ENCODE data around the gene GP1BA.
A peak's percentile ranks its signal among the peaks of the same experiment; 100 is the strongest.

Gene GP1BA

DNA sequence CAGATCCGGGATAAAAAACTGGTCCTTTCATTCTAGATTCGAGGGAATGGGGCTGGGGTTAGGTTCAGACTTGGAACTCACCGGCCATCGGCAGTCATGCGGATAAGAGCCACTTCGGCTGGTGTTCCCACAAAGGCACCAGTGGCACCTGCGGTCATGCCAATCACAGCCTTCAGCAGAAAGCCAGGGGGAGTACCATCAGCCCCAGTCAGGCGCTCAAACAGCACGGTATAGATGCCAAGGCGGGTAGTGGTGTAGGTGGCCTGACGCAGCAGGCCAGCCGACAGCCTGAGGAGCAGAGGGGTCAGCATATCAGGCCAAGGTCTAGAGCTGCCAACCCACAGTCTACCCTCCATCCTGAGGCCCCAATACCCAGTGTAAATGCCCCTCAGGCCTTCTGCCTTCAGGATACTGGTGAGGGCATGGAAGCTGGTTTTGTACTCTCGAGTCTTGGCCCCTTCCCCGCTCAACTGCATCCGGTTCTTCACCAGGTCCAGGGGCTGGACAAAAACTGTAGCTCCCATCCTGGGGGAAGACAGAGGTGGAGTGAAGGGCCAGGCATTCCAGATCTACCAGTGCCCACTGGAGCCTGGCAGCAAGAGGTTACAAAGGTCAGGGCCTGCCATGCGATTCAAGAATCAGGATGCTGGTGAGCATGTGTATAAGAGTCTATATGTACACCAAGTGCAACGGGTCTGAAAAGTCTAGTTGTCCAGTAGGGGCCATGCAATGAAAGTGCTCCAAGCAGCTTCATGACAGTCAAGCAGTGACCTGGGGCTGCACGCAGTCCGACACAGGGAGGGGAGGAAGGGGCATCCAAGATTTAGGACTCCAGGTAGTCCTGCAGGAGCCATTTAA is 6.8 kb downstream of the GP1BA start:
- DNase-seq: no peak

DNA sequence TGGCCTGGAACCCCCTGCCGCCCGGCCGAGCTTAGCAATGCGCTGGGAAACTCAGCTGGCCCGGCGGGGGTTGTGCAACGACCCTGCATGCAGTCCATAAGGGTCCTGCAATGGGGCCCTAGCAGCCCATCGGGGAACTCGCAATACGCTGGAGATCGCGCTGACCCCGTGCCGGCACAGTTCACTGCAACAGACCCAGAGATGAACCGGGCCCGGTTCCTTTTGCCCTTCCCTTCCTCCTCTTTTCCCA is 7.4 kb downstream of the GP1BA start:
- no peak for DNase-seq

DNA sequence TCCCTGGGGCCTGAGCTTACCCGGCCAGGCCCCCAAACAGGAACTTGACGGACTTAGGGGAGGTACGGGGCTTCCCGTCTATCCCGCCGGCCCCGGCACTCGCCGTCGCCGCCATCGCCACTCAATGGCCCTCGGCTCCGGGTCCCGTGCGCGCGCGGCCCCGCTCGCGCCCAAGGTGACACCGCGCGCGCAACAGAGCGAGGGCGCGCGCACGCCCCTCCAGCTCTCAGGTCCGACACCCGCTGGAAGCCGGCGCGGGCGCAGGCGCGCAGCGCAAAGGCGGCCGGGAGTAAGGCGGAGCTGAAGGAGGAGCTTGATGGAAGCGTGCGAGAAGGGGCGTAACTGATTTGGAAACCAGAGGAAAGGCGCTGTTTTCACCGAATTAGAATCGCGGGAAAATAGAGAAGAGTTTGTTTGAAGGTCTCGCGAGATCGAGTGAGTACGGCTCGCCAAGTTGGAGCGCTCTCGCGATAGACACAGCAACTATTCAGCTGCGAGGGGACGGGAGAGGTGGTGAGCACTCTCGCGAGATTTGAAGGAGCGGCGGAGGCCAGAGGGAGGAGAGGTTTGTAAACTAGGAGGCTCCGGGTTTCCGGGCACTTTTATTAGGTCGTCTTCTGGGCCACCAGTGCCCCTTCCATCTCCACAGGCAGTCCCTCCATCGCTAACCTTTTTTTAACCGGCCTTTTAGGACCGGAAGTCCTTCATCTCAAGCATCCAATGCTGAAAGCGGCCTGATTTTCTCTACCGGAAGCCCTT is 7.9 kb downstream of the GP1BA start, which contains the start of the genes RNF167 and SLC25A11:
Gene RNF167 (plus strand): TSS at position 473 of the 759 bp plus-strand sequence. CDS start 642 bp downstream, outside the sequence.
Gene SLC25A11 (minus strand): TSS at position 251 of the 759 bp plus-strand sequence. CDS start 136 bp downstream, at position 115.
- peak; percentile 97 for DNase-seq

DNA sequence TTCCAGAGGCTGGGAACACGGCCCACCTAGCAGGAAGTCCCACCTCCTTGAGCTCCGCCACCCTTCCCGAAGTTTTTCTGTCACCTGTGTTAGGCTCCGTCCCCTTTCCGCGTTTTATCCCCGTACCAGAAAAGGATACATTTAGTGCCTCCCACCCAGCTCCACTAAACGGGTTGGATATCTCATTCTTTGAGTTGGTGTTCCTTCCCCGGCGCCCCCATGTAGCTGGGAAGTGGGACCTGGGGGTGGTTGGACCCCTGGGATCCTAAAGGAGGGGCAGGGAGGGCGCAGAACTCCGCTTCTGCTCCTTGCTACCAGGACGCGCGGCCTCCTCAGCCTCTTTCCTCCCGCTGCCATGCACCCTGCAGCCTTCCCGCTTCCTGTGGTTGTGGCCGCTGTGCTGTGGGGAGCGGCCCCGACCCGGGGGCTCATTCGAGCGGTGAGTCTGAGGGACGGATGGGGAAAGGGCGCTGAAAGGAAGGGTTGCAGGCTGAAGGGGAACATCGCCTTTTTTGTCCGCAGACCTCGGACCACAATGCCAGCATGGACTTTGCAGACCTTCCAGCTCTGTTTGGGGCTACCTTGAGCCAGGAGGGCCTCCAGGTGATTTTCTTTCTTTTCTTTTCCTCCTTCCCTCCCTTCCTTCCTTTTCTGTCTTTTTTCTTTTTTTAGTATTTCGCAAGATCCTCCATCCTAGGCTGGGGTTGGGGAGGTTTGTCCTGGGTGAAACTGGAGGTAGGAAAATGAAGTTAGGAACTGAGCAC is 8.7 kb downstream of the GP1BA start:
- DNase-seq: no peak

GRCh38 chr17:4941319-4941610 is 9.2 kb downstream of the GP1BA start:
- DNase-seq: no peak

DNA sequence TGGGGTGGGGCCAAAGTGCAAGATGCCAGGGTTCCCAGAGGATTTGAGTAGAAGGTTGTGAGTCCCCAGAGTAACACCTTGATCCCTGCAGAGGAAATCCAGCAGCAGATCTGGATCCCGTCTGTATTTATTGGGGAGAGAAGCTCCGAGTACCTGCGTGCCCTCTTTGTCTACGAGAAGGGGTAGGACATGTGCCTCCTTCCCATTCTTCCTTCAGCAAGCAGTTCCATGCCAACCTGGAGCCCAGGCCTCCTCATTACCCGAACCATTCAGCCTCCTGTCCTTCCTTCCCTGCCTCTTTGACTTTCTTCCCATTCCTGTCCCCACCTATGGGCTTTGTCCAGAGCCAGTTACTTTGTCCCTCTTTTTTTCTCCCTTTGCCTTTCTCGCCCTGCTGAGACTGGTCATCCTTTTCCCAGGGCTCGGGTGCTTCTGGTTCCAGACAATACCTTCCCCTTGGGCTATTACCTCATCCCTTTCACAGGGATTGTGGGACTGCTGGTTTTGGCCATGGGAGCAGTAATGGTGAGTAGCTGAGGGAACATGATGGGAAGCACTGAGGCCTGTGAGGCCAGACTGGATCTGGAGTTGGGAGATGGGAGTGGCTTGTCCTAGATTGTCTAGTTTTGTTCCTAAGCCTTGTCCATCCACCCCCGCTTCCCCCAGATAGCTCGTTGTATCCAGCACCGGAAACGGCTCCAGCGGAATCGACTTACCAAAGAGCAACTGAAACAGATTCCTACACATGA is 10.9 kb downstream of the GP1BA start:
- DNase-seq: no peak

GRCh38 chr17:4944163-4944553 is 12.1 kb downstream of the GP1BA start:
- DNase-seq: no peak

- DNase-seq: no peak
These were observed 12.6 kb downstream of the GP1BA start for GRCh38 chr17:4944554-4945175.

GRCh38 chr17:4945176-4945943 is 13.3 kb downstream of the GP1BA start:
- DNase-seq: no peak

- DNase-seq: no peak
These were observed 13.8 kb downstream of the GP1BA start for GRCh38 chr17:4945944-4946280.

- no peak for DNase-seq
These were observed 14.4 kb downstream of the GP1BA start for GRCh38 chr17:4946312-4946976.

DNA sequence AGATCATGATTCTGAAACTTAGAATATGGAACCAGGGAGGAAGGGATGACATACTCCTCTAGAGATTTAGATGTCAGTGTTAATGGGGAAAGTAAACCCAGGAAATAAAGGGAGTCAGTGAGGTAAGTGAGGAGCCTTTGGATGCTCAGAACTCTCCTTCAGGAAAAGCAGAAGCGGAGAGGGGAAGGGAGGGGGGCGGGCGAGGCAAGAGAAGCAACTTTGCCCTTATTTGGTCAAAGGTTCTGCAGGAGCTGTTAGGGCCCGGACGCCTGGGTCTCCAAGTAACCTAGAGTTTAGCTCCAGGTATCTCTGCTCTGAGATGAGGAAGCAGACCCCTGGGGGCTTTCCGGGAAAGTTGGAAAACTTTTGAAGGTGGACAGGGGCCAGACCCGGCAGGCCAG is 14.9 kb downstream of the GP1BA start:
- no peak for DNase-seq

- DNase-seq: no peak
These were observed 15.5 kb downstream of the GP1BA start for GRCh38 chr17:4947411-4948165.

DNA sequence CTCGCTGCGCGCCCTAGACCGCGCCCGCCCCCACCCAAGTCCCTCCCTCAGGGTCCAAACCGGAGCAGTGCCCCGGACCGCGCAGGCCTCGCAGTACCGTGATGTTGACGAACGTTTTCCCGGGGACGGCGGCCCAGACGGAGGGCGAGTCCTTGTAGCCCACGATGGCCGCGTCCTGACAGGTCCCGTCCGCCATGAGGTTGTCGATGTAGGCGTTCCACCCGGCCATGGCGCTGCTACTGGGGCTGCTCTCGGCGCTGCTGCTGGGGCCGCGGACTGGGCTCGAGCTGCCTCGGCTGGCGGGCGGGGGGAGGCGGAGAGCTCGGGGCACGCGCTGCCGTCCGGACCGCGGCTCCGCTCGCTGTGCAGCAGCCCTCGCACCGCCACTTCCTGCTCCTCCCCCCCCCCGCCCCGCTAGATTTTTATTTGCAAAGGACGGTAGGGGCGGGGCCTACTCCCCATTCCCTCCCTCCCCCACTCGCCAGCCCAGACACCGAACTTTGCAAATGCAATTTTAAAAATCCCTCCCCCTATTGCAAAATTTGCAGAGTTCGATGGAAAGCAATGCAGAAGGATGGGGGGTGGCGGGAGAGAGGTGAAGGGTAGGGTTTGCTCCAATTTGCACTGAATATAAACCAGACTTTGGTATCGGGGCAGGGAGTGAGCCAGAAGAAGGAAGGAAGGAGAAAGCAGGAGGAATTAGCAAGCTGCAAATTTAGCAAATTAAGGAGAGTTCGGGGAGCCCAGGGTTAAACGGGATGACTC is 16.3 kb downstream of the GP1BA start, which contains the start of gene PFN1:
Gene PFN1 (minus strand): TSS at position 365 of the 765 bp plus-strand sequence. CDS start 136 bp downstream, at position 229.
- DNase-seq: peak; percentile 52

- DNase-seq: peak; percentile 54
These were observed 16.8 kb downstream of the GP1BA start for GRCh38 chr17:4948931-4949320.

DNA sequence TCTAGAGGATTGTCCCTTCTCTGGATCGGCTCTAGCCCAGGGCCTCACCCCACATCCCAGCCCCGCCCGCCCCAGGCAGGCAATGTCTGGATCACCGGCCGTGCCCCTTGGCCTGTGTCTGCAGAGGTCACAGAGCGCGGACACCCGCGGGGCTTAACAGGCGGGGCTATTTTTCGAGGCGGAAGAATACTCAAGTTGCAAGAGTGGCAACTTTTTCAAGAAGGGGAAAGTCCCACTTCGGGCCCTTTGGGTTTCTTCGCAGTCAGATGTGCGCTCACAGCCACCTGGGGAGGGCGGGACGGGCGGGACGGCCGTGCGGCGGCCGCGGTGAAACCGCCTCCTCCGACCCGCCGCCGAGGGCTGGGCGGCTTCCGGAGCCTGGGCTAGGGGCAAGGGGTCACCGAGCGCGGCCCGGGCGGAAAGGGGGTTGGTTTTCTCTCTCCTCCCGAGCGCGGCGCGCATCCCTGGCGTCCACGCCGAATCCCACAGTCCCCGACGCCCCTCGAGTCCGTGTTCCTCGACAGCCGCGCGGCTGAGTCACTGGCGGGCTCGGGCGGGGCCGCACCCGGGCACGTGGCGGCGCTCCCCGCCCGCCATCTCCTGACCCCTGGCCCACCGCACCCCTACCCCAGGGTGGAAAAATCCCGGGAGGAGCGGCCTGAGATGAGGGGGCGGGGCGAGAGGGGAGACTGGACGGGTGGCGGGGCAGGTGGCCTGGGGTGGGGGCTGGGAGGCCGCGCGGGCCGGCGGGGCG is 17.4 kb downstream of the GP1BA start:
- no peak for DNase-seq

DNA sequence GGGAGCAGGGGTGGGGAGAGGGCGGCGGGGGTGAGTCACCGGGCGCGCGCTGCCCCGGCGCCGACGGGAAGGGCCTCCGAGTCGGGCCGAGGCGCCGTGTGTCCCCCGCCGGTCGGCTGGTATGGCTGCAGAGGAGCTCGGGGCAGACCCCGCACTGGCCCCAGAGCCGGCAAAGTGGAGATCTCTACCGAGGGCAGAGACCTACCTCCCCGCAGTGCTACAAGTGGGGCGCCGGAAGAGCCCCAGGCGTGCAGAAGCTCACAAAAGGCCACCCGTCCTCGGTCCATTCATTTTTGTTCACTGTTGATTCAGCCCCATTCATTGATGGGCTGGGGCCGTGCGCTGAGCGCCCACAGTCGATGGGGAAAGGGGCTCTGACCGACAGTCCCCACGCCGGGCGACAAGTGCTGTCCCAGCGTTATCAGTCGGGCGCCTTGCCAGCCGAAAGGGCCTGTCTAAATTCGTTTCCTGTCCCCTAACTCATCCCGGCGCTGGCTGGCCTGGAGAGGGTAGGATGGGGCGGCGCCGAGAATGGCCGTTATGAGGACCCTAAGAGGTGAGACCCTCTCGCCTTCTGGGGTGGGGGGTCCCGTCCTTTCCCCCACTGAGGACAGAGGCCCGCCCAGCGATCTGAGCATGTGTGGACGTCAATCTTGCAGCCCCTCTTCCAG is 18.1 kb downstream of the GP1BA start:
- no peak for DNase-seq

DNA sequence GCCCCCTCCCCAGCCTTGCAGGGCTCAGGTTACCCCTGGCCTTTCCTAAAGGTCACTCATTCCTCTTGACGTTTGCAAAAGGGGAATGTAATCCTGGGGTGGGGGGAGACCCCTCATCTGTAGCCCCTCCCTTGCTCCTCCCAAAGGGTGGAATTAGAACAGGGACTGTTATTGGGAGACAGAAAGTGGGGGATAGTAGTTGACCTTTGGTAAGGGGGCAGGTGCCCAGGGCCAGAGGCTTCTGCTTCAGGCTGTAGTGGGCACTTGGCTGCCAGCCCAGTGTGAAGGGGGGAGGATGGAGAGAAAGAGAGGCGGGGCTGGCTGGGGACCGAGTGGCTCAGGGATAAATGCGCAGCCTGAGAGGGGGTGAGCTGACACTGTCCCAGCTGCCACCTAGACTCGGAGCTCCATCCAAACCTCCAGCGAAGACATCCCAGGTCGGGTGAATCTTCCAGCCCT is 18.7 kb downstream of the GP1BA start, which contains the start of gene ENO3:
Gene ENO3 (plus strand): TSS at position 374 of the 459 bp plus-strand sequence. CDS start 711 bp downstream, outside the sequence.
- DNase-seq: peak; percentile 33

All from NCI-H1092 (cell line).